ENCODE data around the gene ANKRD16.

DNA sequence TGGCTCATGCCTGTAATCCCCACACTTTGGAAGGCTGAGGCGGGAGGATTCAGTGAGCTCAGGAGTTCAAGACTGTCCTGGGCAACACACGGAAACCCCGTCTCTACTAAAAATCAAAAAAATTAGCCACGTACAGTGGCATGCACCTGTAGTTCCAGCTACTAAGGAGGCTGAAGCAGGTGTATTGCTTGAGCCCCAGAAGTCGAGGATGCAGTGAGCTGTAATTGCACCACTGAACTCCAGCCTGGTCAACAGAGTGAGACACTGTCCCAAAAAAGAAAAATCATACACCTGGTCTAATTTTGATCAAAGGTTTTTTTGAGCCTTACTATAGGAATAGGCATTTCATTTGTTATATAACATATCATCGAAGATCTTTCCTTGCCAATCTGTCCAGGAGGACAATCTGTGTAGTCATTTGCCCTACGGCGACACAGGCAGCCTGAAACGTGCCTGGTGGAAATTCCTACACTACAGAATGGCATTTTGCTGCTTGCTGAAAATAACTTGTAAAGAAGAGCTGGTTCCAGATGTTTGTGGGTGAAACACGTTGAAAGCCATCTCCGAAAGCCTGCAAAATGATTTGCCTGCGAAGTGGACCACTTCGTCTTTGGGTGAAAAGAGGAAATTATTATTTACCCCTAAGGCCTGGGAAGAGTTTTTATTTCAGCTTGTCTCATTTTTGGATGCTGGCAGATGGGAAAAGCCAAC lies 45.2 kb downstream of the ANKRD16 start:
- TF ChIP-seq CTCF (IDR thresholded peaks at IDR 0.05) (no peak), EZH2phosphoT487 (IDR thresholded peaks at IDR 0.05) (no peak)
